Keratinocyte (primary cell): ENCODE results near the gene SPAG16. TPM values are rescaled to one million over a fixed set of nuclear protein-coding genes. Genes with fewer than 3 reads are reported as not detected.

Experiments
- DNase-seq: peaks from one replicate; pipeline ENCODE4 v3.0.0-alpha.2; 2011; ENCODE audit warnings: low read depth, missing footprints, low spot score
- FAIRE-seq: peaks from 2 replicates; lab custom pipeline; 2011; peaks lifted over from hg19 to GRCh38; lab: Jason Lieb, UNC
- H2AFZ ChIP-seq: 2 replicates; pipeline ENCODE4 v1.6.0; 2012; ENCODE audit warnings: low read length, control low read depth, inconsistent platforms; ENCODE audit not compliant: control insufficient read depth
- H3K27ac ChIP-seq: 2 replicates; pipeline ENCODE4 v1.5.1; 2011; ENCODE audit warnings: low read length; ENCODE audit not compliant: control insufficient read depth, insufficient read depth
- H3K27me3 ChIP-seq: 3 replicates; pipeline ENCODE4 v1.6.0; 2011; ENCODE audit warnings: low read length; ENCODE audit not compliant: control insufficient read depth, insufficient read depth; ENCODE audit errors: extremely low read depth
- H3K36me3 ChIP-seq, 2 experiments: 2 replicates in 1 of 2; 3 replicates in 1 of 2; pipeline ENCODE4 v1.5.1; 2011; ENCODE audit warnings: low read length in 2 of 2, mild to moderate bottlenecking in 1 of 2; ENCODE audit not compliant: control insufficient read depth in 2 of 2, insufficient read depth in 2 of 2; ENCODE audit errors: extremely low read depth in 1 of 2
- H3K4me1 ChIP-seq: 3 replicates; pipeline ENCODE4 v1.5.1; 2011; ENCODE audit warnings: low read length; ENCODE audit not compliant: control insufficient read depth, insufficient read depth; ENCODE audit errors: extremely low read depth
- H3K4me2 ChIP-seq: 3 replicates; pipeline ENCODE4 v1.6.0; 2011; ENCODE audit warnings: low read depth, low read length; ENCODE audit not compliant: control insufficient read depth, insufficient read depth; ENCODE audit errors: extremely low read depth
- H3K4me3 ChIP-seq, 3 experiments: fragments of 200-600 bp in 1 of 3; sonication (generic) in 1 of 3; 2 replicates in 2 of 3; 3 replicates in 1 of 3; pipeline ENCODE4 v1.5.1; 2011 to 2016; ENCODE audit warnings: low read length in 3 of 3, mild to moderate bottlenecking in 3 of 3, control low read depth in 2 of 3, inconsistent platforms in 1 of 3, low read depth in 1 of 3, mixed read lengths in 1 of 3, mixed run types in 1 of 3, moderate library complexity in 1 of 3; ENCODE audit not compliant: control insufficient read depth in 2 of 3, insufficient read depth in 2 of 3; ENCODE audit errors: extremely low read depth in 1 of 3
- H3K79me2 ChIP-seq: 2 replicates; pipeline ENCODE4 v1.6.0; 2012; ENCODE audit warnings: low read length; ENCODE audit not compliant: control insufficient read depth, insufficient read depth
- H3K9ac ChIP-seq: 3 replicates; pipeline ENCODE4 v1.6.0; 2011; ENCODE audit warnings: low read length; ENCODE audit not compliant: control insufficient read depth, insufficient read depth; ENCODE audit errors: extremely low read depth
- H3K9me1 ChIP-seq: 3 replicates; pipeline ENCODE4 v1.6.0; 2011; ENCODE audit warnings: low read length; ENCODE audit not compliant: control insufficient read depth, insufficient read depth; ENCODE audit errors: extremely low read depth
- H3K9me3 ChIP-seq: 2 replicates; pipeline ENCODE4 v1.5.1; 2012; ENCODE audit warnings: low read depth, low read length; ENCODE audit not compliant: control insufficient read depth
- H4K20me1 ChIP-seq: 3 replicates; pipeline ENCODE4 v1.6.0; 2011; ENCODE audit warnings: low read length; ENCODE audit not compliant: control insufficient read depth, insufficient read depth; ENCODE audit errors: extremely low read depth
- EZH2 ChIP-seq: IDR thresholded peaks from one replicate; pipeline ENCODE4 v1.6.1; 2012; ENCODE audit warnings: inconsistent platforms, mild to moderate bottlenecking, low read length, moderate library complexity
- dilution Hi-C: fragments of 300-500 bp; cut with MboI; formaldehyde crosslinking; loops from one replicate; pipeline ENCODE4 v1.7.0; 2020; ENCODE audit warnings: low sequenced_read_pairs; ENCODE audit not compliant: extremely low pct_ligation_motif_present
- polyA plus RNA-seq, 5 experiments: library from polyadenylated mRNA; depleted of rRNA in 3 of 5; stranded (reverse) in 3 of 5; stranded (forward) in 1 of 5; unstranded in 1 of 5; fragments of >200 nt; gene quantifications; 1 replicate in 1 of 5; 2 replicates in 3 of 5; 3 replicates in 1 of 5; pipeline versions ENCODE4 v1.2.1 to v1.2.3, GENCODE V29; 2011 to 2012; ENCODE audit warnings: missing spikeins in 2 of 5, low read depth in 1 of 5, low replicate concordance in 1 of 5
- TF ChIP-seq, protein P1 (sequence below), 3 experiments: IDR thresholded peaks in 1 of 3; conservative IDR thresholded peaks in 1 of 3; optimal IDR thresholded peaks in 1 of 3; 2 replicates in 2 of 3; 3 replicates in 1 of 3; pipeline versions ENCODE3 to v1.5.1; 2011; ENCODE audit warnings: low read length in 3 of 3, mild to moderate bottlenecking in 3 of 3, moderate library complexity in 2 of 3, control low read depth in 1 of 3, inconsistent platforms in 1 of 3; ENCODE audit not compliant: insufficient read depth in 2 of 3; ENCODE audit errors: extremely low read depth in 1 of 3

The SPAG16 gene
- polyA plus RNA-seq, 1 donor (not counting 4 experiments of a cell fraction or from before 2014, with no cell fraction given) = 19.6 TPM

DNA sequence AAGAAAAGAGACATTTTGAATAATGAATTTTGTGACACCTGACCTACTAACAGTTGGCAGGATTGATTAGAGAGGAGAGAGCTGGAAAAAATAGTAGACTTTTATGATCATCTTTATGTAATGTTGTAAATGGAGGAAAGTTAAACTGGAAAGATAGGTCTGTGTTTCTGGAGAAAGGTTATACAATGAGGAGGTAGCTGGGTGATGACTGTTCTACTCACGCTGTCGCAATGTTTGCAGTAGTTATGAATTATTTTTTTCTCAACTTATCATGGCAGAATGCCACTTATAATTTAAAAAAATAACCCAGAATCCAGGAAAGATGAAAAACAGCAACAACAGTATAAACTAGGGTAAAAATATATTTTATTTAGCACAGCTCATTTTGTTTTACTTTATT is 364.9 kb downstream of the SPAG16 start:
- Histone ChIP-seq H3K27ac (no peak overlapping the region), H4K20me1 (no peaks in the 10 kb centered on the region), H3K9me1 (no peaks in the 10 kb centered on the region), H3K4me3 (no peak overlapping the region), H3K9ac (no peak overlapping the region), H2AFZ (no peak overlapping the region), H3K27me3 (no peaks in the 10 kb centered on the region), H3K4me2 (no peak overlapping the region), H3K4me1 (no peaks in the 10 kb centered on the region), H3K79me2 (no peaks in the 10 kb centered on the region), H3K9me3 (no peaks in the 10 kb centered on the region), H3K36me3 (no peaks in the 10 kb centered on the region)
- dilution Hi-C loops = no loop called here
- TF ChIP-seq, protein P1, sequence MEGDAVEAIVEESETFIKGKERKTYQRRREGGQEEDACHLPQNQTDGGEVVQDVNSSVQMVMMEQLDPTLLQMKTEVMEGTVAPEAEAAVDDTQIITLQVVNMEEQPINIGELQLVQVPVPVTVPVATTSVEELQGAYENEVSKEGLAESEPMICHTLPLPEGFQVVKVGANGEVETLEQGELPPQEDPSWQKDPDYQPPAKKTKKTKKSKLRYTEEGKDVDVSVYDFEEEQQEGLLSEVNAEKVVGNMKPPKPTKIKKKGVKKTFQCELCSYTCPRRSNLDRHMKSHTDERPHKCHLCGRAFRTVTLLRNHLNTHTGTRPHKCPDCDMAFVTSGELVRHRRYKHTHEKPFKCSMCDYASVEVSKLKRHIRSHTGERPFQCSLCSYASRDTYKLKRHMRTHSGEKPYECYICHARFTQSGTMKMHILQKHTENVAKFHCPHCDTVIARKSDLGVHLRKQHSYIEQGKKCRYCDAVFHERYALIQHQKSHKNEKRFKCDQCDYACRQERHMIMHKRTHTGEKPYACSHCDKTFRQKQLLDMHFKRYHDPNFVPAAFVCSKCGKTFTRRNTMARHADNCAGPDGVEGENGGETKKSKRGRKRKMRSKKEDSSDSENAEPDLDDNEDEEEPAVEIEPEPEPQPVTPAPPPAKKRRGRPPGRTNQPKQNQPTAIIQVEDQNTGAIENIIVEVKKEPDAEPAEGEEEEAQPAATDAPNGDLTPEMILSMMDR (optimal IDR thresholded peaks at IDR 0.05 in 1 of 3, IDR thresholded peaks at IDR 0.05 in 1 of 3, conservative IDR thresholded peaks at IDR 0.05 in 1 of 3; ENCODE audit: extremely low read depth in 1 of 3, insufficient read depth in 2 of 3, low read length in 3 of 3) = no peak
- no peak for TF ChIP-seq EZH2
- FAIRE-seq = no peak
- no peak for DNase-seq

DNA sequence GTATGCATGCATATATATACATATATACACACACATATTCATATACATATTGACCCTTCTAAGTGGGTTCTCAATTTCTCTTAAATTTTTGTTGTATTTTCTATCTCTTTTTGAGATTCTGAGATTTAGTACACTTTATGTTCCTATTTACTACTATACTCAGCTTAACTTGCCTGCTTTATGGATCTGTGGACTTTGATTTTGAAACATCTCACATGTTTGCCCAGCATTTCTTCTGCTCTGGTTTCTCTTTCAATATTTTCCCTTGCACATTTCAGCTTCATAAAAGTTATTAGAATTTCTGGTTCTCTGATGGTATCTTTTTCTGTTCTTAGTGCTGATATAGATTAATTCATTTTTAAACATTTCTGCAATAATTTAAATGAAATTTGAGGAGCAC is 380.6 kb downstream of the SPAG16 start:
- Histone ChIP-seq H3K9ac (no peak overlapping the region), H3K4me1 (no peaks in the 10 kb centered on the region), H4K20me1 (no peaks in the 10 kb centered on the region), H3K4me3 (no peak overlapping the region), H3K27ac (no peak overlapping the region), H3K9me1 (no peaks in the 10 kb centered on the region), H3K4me2 (no peak overlapping the region), H3K36me3 (no peaks in the 10 kb centered on the region), H2AFZ (no peak overlapping the region), H3K27me3 (no peaks in the 10 kb centered on the region), H3K79me2 (no peaks in the 10 kb centered on the region), H3K9me3 (peaks cover 2% of the 10 kb centered on the region)
- dilution Hi-C loops = no loop called here
- TF ChIP-seq, protein P1 (optimal IDR thresholded peaks at IDR 0.05 in 1 of 3, IDR thresholded peaks at IDR 0.05 in 1 of 3, conservative IDR thresholded peaks at IDR 0.05 in 1 of 3; ENCODE audit: extremely low read depth in 1 of 3, insufficient read depth in 2 of 3, low read length in 3 of 3) = no peak
- TF ChIP-seq EZH2 = no peak
- FAIRE-seq (no peak), DNase-seq (no peak)
